HCT116 (cell line): ENCODE results near the gene STX12.

ENCODE experiments used
- MAX ChIP-seq: IDR thresholded peaks from 2 replicates; pipeline ENCODE4 v1.6.1; 2012
- POLR2A ChIP-seq: IDR thresholded peaks from 2 replicates; pipeline ENCODE4 v1.7.0; 2011; ENCODE audit warnings: borderline replicate concordance; ENCODE audit not compliant: insufficient read depth, insufficient read length; ENCODE audit errors: extremely low read depth
- TCF7L2 ChIP-seq: IDR thresholded peaks from 2 replicates; pipeline ENCODE4 v1.7.0; 2011; ENCODE audit warnings: borderline replicate concordance, inconsistent platforms; ENCODE audit not compliant: insufficient read depth, insufficient read length; ENCODE audit errors: extremely low read depth
- TF ChIP-seq, protein P1 (sequence below), 3 experiments: fragments of 200-600 bp in 1 of 3; sonication (generic) in 1 of 3; IDR thresholded peaks in 2 of 3; conservative IDR thresholded peaks in 1 of 3; 2 replicates each; pipeline ENCODE4 v1.5.1; 2012 to 2017; ENCODE audit warnings: low read depth in 2 of 3, low read length in 2 of 3, antibody characterized with exemption in 1 of 3, borderline replicate concordance in 1 of 3, control low read depth in 1 of 3, mild to moderate bottlenecking in 1 of 3, mixed read lengths in 1 of 3, mixed run types in 1 of 3, moderate library complexity in 1 of 3; ENCODE audit not compliant: insufficient read depth in 1 of 3
- TF ChIP-seq, protein P2 (sequence below): IDR thresholded peaks from 2 replicates; pipeline ENCODE4 v1.6.1; 2011; ENCODE audit warnings: mild to moderate bottlenecking, low read length, moderate library complexity; ENCODE audit not compliant: insufficient replicate concordance; ENCODE audit errors: extremely low read depth

DNA sequence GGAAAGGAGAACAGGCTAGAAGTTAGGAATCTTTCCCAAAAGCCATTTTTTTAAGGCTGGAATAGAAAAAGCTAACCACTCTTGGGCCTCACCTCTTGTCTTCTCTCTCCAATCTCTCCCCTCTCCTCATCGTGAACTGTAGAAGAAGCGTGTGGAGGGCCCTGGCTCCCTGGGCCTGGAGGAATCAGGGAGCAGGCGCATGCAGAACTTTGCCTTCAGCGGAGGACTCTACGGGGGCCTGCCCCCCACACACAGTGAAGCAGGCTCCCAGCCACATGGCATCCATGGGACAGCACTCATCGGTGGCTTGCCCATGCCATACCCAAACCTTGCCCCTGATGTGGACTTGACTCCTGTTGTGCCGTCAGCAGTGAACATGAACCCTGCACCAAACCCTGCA lies 76.9 kb downstream of the STX12 start:
- TF ChIP-seq, protein P1, sequence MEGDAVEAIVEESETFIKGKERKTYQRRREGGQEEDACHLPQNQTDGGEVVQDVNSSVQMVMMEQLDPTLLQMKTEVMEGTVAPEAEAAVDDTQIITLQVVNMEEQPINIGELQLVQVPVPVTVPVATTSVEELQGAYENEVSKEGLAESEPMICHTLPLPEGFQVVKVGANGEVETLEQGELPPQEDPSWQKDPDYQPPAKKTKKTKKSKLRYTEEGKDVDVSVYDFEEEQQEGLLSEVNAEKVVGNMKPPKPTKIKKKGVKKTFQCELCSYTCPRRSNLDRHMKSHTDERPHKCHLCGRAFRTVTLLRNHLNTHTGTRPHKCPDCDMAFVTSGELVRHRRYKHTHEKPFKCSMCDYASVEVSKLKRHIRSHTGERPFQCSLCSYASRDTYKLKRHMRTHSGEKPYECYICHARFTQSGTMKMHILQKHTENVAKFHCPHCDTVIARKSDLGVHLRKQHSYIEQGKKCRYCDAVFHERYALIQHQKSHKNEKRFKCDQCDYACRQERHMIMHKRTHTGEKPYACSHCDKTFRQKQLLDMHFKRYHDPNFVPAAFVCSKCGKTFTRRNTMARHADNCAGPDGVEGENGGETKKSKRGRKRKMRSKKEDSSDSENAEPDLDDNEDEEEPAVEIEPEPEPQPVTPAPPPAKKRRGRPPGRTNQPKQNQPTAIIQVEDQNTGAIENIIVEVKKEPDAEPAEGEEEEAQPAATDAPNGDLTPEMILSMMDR (IDR thresholded peaks at IDR 0.05 in 2 of 3, conservative IDR thresholded peaks at IDR 0.05 in 1 of 3; ENCODE audit: borderline replicate concordance in 1 of 3, insufficient read depth in 1 of 3, low read depth in 2 of 3, low read length in 2 of 3) = no peak
- TF ChIP-seq MAX (no peak), POLR2A (no peak), TCF7L2 (no peak)
- TF ChIP-seq, protein P2, sequence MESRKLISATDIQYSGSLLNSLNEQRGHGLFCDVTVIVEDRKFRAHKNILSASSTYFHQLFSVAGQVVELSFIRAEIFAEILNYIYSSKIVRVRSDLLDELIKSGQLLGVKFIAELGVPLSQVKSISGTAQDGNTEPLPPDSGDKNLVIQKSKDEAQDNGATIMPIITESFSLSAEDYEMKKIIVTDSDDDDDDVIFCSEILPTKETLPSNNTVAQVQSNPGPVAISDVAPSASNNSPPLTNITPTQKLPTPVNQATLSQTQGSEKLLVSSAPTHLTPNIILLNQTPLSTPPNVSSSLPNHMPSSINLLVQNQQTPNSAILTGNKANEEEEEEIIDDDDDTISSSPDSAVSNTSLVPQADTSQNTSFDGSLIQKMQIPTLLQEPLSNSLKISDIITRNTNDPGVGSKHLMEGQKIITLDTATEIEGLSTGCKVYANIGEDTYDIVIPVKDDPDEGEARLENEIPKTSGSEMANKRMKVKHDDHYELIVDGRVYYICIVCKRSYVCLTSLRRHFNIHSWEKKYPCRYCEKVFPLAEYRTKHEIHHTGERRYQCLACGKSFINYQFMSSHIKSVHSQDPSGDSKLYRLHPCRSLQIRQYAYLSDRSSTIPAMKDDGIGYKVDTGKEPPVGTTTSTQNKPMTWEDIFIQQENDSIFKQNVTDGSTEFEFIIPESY = no peak
